OCI-LY7 (cell line): ENCODE data around the gene DEPDC1.
A peak's percentile ranks its signal among the peaks of the same experiment; 100 is the strongest.

Experiments
- CTCF ChIP-seq: fragments of 200-600 bp; sonication (generic); conservative IDR thresholded peaks from 2 replicates; pipeline ENCODE4 v1.5.1; 2014; ENCODE audit warnings: mild to moderate bottlenecking, antibody characterized with exemption, low read length, moderate library complexity, mixed read lengths
- EZH2phosphoT487 ChIP-seq: fragments of 200-600 bp; sonication (generic); IDR thresholded peaks from 2 replicates; pipeline ENCODE4 v1.6.1; 2018; ENCODE audit warnings: low read depth, borderline replicate concordance, mild to moderate bottlenecking, mixed run types, antibody characterized with exemption, low read length, moderate library complexity, mixed read lengths

- TF ChIP-seq CTCF (peak; percentile 83), EZH2phosphoT487 (no peak)
Measured at GRCh38 chr1:68442822-68443556, 53.9 kb downstream of the DEPDC1 start.
